ENCODE results near the gene LMTK2.

GRCh38 chr7:98178762-98179490, 72.3 kb downstream of the LMTK2 start:
- TF ChIP-seq POLR2AphosphoS5 (IDR thresholded peaks at IDR 0.05; ENCODE audit: low read depth, low read length) = no peak
- TF ChIP-seq, protein P1, sequence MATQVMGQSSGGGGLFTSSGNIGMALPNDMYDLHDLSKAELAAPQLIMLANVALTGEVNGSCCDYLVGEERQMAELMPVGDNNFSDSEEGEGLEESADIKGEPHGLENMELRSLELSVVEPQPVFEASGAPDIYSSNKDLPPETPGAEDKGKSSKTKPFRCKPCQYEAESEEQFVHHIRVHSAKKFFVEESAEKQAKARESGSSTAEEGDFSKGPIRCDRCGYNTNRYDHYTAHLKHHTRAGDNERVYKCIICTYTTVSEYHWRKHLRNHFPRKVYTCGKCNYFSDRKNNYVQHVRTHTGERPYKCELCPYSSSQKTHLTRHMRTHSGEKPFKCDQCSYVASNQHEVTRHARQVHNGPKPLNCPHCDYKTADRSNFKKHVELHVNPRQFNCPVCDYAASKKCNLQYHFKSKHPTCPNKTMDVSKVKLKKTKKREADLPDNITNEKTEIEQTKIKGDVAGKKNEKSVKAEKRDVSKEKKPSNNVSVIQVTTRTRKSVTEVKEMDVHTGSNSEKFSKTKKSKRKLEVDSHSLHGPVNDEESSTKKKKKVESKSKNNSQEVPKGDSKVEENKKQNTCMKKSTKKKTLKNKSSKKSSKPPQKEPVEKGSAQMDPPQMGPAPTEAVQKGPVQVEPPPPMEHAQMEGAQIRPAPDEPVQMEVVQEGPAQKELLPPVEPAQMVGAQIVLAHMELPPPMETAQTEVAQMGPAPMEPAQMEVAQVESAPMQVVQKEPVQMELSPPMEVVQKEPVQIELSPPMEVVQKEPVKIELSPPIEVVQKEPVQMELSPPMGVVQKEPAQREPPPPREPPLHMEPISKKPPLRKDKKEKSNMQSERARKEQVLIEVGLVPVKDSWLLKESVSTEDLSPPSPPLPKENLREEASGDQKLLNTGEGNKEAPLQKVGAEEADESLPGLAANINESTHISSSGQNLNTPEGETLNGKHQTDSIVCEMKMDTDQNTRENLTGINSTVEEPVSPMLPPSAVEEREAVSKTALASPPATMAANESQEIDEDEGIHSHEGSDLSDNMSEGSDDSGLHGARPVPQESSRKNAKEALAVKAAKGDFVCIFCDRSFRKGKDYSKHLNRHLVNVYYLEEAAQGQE (IDR thresholded peaks at IDR 0.05; ENCODE audit: insufficient read depth in 1 of 2, low read depth in 2 of 2, low read length in 2 of 2) = no peak
- no peak for TF ChIP-seq TAF1 (IDR thresholded peaks at IDR 0.05; ENCODE audit: borderline replicate concordance, insufficient read depth, low read length)
